Left forelimb (tissue), 1 donor: ENCODE measurements around the gene SORCS2.

Experiments
- DNase-seq: peaks from one replicate; pipeline ENCODE4 v3.0.0-alpha.2; 2018; ENCODE audit warnings: low spot score

The SORCS2 gene

DNA sequence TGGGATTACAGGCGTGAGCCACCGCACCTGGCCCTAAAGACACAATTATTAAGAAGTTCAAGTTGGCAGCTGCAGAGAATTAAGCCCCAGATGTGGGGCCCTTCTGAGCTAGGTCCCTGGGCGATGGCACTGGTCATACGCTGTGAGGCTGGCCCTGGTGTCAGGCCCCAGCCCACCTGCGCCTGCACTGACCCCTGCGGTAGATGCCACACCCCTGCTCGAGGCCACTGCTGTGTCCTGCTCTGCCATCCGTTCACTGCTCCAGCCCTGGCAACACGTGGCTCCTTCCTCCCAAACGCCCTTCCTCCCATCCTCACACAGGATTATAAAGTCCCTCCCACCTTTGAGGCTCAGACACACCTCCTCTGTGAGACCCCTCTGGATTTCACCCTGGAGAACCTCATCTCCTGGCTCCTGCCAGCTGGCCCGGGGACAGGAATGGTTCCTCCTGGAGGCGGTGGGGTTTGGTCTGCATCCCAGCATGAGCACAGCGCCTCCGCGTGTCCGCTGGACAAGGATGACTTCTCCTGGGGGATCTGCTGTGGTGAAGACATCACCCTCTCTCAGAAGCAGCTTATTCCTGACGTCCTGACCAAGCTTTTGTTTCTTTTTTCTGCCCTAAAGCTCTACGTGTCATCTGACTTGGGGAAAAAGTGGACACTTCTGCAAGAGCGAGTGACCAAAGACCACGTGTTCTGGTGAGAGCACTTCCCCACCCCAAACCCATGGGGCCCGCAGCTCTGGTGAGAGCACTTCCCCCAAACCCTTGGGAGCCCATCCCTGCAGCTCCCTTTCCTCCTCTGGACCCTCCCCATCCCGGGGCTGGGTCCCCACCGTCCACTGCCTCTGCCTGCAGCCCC is 461.4 kb downstream of the SORCS2 start:
- no peak for DNase-seq

DNA sequence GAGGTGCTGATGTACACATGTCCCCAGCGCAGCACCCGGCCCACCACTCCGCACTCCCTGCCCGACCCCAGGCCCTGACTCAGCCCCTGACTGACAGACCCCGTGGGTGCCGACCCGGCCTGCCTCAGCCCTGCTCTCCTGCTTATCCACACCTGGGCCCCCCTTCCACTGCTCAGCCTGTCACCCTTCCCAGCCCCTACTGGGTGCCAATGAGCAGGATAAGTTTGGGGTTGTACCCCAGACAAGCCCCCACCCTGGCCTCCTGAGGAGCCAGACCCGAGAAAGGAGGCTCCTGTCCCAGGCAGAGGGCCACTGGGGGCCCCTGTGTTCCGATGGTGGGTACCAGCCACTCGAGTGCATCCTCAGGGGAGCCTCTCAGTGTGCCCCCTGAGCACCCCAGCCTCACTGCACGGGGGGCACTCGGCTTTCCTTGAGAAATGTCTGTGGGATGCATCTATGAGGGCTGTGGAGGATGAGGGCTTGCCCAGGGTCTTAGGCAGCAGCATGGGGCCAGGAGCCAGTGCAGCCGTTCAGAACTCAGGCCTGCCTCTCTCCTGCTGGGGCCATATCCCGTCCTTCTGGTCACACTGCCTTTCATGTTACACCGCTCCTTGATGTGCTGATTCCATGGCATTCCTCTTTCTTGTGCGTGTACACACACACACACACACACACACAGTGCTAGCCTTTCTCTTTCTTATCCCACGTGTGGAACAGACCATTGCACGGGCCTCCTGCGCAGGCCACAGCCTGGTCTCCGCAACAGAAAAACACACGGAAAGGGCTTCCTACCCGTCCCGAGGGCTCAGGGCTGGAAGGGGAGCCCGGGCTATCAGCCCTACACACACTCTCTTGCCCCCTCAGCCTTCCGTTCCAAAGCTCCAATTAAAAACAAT is 462.5 kb downstream of the SORCS2 start:
- no peak for DNase-seq

DNA sequence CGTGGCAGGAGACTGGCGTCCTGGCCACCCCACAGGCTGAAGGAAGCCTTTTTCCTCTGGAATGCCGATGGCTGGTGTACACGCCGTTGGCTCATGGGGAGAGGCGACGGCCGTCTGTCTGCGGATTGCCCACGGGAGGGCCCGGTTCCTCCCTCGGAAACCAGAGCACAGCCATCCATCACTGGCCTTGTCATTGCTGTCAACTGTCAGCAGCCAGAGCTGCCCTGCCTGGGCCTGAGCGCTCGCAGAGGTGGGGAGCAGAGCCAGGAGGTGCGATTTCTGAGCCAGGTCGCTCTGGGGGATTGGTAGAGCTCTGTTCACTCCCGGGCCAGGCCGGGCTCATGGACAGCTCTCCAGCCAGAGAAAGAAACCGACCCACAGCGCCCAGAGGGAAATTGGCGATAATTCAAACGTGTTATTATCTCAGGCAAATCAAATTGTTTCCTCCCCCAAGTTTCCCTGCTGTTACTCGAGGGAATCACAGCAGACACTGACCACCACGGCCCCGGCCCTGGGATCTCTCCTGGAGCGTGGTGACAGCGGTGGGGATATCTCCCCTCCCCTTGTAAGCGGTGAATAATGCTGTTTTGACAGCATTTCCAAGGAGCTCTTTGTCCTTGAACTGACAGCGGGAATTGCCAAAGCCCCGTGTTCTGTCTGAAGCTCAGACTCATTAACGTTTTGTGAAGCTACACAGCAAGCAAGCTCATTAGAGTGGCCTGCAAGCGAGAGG is 463.3 kb downstream of the SORCS2 start:
- DNase-seq, result no peak

DNA sequence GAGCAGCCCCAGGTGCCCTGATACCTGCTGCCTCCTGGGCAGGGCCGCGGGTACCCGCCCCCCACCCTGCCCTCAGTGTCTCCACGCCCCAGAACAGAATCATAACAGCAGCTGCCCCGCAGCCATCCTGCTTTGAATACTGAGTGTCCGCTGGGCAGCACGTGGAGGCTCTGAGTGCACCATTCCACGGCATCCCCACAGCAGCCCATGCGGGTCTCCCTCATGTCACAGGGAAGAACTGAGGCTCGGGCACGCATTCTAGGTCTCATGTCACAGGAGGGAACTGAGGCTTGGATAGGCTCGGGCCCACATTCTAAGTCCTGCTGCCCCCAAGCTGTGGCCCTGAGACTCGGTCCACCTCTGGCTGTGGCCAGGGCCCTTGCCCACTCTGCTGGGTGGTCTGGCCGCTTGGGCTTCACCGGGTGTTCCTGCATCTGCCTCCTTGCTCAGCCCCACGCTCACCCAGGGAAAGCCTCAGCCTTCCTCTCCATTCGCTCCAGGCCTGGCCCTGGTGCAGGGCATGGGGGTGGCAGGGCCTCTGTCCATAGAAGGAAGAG is 464.0 kb downstream of the SORCS2 start:
- DNase-seq, result no peak

DNA sequence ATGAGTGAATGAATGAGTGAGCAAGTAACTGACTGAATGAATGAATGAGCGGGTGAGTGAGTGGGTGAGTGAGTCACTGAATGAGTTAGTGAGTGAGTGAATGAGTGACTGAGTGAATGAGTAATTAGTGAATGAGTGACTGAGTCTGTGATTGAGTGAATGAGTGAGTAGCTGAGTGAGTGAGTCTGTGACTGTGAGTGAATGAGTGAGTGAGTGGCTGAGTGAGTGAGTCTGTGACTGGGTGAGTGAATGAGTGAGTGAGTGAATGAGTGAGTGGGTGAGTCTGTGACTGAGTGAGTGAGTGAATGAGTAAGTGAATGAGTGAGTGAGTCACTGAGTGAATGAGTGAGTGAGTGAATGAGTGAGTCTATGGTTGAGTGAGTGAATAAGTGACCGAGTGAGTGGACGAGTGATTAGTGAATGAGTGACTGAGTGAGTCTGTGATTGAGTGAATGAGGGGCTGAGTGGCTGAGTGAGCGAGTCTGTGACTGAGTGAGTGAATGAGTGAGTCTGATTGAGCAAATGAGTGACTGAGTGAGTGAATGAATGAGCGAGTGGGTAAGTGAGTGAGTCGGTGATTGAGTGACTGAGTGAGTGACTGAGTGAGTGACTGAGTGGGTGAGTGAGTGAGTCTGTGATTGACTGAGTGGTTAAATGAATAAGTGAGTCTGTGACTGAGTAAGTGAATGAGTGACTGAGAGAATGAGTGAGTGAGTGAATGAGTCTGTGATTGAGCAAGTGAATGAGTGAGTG is 465.4 kb downstream of the SORCS2 start:
- no peak for DNase-seq

DNA sequence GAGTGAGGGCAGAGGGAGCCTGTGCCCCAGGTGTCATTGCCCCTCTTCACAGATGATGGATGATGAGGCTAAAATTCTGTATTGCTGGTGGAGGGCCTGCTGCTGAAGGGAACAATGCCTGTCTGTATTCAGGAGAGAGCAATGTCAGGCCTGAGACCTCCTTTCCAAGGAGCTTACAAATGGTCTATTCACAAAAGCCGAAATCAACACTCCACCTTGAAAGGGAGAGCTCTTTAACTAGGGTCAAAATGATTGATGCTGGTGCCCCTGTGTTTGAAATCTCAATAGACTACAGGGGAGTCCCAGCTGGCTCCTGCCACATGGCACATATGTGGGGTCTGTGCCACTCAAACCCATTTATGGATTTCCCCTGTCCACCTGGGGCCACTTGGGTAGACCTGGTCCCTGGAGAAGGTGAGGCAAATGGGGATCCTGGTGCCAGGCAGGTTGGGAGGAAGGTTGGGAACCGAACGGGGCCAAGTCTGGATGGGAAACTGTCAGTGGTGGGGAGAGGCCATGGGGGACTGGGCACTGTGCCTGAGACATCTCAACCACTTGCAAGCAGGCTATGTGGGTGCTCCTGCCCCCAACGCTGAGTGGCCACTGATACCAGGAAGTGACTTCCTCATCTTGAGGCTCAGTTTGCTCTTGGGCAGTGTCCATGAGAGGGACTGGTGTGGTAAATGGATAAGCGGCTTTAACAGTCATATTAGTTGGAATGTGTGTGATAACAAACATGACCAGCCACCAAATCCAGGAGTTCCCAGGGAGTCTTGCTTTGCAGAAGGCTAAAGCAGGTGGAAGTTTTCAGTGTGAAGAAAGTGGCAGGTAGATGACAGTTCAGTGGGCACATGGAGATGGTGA is 466.2 kb downstream of the SORCS2 start:
- DNase-seq, result no peak

DNA sequence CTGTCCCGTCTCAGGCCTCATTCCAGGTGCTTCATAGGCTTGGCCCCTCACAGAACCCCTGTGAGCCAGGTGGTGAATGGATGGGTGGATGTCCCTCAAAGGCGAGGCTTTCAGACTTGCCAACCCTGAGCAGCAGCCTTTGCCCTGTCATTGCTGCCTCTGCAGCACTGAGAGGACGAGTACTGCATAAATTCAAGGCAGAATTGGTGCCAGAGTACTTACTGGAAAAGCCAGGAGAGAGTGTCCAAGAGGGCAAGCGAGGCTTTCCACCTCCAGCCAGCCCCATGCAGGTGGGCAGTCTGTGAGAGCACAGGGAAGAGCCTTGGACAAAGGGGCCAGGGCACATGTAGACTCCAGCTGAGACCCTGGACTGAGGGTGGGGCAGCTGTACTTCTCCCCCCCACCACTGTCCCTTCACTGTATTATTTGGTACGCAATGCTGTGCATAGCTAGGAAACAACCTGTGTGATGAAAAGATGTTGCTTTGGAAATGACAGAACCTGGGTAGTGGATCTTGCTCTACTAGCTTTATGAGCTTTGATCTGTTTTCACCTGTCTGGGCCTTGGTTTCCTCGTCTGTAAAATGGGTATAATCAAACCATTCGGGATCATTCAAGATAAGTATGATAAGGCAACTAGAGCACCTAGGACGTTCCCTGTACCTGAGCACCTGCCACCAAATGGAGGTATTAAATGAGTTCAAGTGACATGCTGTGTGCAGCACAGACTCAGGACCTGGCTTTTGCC is 467.3 kb downstream of the SORCS2 start:
- DNase-seq, result no peak

DNA sequence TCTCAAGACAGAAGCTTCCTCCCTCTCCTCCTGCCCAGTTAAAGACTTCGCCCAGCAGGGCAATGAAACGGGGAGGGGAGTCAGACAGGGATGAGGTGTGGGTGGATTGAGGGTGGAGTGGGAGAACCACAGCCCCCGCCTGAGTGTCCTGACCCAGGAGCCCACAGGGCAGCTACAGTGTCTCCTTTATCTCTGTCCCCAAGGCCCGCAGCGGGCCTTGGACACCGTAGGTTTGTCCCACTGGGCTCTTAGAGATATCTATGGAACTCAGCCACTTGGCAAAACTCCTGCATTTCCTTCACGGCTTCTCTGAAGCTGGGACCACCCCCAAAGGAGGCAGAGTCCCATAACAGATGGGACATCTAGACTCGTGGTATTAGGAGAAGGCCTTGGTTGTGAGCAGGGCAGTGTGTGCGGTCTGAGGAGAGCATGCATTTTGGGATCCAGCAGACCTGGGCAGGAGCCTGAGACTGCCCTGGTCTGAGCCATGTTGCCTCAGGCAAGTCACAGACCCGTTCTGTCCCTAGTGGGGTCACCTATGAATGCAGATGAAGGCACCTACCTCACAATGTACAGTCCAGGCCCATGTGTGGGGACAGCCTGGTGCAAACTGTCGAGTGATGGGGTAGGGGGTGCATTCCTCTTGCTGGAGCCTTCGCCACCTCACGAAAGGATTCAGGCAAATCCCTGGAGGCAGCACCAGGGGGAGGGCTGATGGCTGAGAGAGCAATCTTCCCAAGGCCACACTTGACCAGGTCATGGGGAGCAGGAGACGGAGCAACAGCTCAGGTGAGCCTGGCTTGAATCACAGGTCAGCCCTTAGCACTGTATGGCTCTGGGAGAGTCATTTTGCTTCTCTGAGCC is 468.1 kb downstream of the SORCS2 start:
- DNase-seq, result no peak

DNA sequence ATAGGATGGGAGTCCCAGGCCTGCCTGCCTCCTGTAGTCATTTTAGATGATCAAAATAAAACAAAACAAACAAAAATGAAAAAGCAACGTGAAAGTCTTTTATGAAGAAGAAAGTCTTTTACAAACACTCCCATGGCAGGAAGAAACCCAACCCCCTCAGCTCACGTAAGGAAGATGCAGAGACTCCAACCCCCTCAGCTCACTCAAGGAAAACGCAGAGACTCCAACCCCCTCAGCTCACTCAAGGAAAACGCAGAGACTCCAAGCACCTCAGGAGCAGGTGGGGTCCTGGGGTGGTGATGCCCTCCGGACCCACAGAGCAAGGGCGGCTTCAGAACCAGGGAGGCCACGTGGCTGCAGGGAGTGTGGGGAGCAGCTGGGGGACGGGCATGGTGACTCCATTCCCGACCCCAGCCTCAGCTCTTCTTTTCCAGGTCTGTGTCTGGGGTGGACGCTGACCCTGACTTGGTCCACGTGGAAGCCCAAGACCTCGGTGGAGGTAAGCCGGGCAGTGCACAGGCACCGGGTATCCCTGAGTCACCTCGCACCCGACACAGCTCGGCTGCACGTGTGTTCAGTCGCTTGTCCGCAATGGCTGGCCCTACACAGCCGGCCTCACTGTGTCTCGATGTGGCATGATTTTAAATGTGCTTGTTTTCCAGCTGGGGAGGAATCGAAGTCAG is 468.9 kb downstream of the SORCS2 start:
- DNase-seq, result no peak

DNA sequence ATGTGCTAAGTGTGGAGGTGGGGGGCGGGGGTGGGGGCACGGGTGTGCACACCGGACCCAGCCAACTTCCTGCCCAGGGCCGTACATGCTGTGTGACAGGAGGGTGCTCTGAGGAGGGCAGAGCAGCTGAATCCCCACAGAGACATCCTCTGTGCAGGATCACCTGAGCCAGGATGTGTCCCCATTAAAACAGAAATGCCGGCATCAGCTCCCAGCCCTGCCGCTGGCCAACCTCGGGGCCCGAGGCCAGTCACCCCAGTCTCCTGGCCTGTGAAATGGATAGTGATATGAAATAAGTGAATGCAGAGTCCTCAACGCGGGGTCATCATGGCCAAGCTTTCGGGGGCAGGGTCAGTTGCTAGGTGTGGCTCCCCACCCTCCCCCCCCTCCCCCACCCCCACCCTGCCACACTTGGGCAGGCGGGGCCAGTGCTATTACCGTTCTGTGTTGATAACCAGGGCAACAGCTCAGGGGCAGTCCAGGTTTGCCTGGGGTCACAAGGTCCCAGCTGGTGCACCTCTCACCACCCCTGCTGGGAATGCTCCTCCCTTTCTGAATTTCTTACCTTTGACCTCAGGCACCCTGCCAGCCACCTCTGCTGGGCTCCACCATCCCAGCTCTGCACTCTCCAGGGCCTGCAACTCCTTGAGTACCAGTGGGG is 469.6 kb downstream of the SORCS2 start:
- no peak for DNase-seq

DNA sequence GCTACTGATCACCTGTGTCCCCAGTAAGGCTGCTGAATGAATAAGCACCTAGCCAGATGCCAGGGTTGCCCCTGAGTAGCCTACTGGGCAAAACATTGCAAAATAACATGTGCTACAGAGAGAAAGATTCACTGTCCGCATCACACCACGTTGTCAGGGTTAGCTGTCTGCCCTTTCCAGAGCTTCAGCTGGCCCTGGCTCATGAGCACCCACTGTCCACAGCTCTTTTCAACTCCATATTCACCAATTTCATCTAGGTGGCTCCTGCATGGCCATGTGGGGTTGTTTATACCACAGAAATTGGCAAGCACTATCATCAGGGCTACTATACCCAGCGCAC is 470.1 kb downstream of the SORCS2 start:
- DNase-seq, result no peak

DNA sequence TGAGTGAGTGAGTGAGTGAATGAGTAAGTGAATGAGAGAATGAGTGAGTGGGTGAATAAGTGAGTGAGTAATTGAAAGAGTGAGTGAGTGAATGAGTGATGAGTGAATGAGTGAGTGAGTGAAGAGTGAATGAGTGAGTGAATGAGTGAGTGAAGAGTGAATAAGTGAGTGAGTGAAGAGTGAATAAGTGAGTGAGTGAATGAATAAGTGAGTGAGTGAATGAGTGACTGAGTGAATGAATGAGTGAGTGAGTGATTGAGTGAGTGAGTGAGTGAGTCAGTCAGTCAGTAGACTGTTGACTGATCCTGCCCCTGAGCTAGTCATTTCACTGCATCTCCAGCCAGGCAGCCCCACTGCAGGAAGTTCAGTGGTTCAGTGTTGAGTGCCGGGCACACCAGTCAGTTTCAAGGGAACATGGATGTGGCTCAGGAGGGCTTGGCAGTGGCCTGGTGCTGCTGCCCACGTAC is 470.8 kb downstream of the SORCS2 start:
- DNase-seq, result no peak

DNA sequence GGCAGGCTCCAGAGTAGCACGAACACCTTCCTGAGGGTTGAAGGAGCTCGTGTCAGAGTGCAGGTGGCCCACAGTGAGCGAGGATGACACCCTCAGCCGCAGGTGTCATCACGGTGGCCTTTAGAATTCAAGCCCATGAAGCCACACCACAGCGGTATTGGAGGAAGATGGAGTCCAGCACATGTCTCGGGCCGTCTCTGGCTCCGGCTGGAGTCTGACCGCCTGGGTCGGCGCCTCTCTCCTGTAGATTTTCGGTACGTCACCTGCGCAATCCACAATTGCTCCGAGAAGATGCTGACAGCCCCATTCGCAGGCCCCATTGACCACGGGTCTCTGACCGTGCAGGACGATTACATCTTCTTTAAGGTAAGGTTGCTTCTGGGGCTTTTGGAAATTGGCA is 471.8 kb downstream of the SORCS2 start:
- no peak for DNase-seq

DNA sequence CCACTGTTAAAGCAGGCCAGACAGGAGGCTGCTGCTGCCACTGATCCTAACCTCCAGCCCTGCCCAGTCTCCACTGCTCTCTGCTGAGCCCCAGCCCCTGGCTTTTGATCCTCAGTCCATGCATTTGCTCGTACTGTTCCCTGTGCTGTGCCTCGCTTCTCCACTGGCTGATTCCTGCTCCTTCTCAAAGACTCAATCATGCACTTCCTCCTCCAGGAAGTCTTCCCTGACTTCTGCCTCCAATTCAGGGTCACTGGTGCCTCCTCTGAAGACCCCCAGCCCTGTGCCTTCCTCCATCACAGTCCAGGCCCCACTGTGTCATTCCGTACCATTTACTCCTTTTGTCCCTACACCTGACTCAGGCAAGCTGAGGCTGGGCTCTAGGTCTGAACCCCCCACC is 473.0 kb downstream of the SORCS2 start:
- no peak for DNase-seq

DNA sequence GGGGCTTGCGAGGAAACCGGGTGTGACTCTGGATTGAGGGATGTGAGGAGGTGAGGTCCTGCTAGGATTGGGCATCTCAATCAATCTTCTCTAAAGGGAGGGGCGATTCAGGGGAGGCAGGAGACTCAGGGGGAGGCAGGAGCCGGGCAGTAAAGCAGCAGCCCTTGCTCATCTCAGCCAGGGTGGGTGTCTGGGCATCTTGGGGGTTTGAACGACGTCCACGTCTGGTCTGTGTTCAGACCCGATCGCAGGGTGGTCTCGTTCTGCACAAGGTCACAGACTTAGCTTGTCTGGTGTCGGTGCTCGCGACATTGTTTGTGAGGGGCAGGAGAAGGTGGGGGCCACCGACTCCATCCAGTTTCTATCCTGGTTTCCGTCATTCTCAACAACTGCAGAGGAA is 473.7 kb downstream of the SORCS2 start:
- DNase-seq, result no peak

DNA sequence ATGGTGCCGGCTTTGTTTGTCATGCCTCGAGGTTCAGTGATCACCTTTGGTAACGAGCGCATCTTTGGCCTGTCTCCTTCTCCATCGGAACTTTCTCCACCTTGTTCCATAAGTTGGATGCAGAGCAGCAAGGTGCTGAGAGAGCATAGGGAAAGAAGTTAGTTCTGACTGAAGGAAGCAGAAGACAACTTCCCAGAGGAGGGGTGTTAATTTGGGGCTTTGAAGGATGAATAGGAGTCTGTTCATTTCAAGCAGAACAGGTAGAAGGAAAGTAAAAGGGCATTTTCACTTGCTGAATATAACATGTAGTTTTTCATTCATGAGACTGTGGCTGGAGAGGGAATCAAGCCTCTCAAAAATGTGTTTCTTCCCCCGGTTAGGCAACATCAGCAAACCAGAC is 474.4 kb downstream of the SORCS2 start:
- DNase-seq, result no peak

DNA sequence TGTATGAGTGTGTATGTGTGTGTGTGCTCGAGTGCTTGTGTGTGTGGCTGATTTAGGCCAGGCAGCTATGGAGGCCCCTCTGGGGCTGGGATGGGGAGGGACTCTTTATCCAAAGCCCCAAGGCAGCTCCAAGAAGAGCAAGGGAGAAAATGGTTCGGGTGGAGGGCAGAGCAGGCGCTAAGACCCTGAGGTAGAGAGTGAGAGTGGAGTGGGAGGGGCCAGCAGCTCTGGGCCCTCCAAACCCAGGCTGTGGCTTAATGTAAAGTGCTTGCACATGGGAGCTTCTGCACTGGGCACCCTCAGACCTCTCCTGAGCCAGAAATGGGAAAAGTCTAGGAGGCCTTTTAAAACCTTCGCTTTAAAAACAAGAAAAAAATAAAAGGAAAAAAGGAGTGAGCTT is 475.9 kb downstream of the SORCS2 start:
- DNase-seq, result no peak

DNA sequence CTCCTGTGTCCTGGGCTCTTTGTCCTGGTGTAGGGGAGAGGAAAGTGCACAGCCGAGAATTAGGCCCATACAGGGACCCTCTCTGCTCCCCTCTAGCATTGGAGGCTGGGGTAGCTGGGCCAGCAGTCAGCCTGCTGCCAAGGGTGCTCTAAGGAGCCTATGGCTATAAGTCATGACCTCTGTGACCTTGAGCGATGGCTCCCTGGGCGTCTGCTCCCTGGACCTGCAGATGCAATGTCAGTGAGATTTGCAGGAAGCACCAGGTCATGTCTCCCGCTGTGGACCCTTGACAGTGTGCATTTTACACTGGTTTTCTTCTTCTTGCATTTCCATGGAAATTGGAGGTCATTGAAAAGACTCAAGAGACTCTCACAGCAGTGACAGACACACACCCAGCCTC is 476.5 kb downstream of the SORCS2 start:
- no peak for DNase-seq
